Uterus (tissue), 2 donors: ENCODE data around the gene XXYLT1.

Experiments used
- POLR2A ChIP-seq, 2 donors: fragments of 450-650 bp; IDR thresholded peaks; one replicate each; pipeline ENCODE4 v1.6.1; 2016; ENCODE audit warnings: antibody characterized with exemption in 2 of 2, mild to moderate bottlenecking in 1 of 2, moderate library complexity in 1 of 2
- TF ChIP-seq, protein P1 (sequence below), 4 experiments: fragments of 200-600 bp in 2 of 4; fragments of 450-650 bp in 2 of 4; sonication (generic) in 2 of 4; IDR thresholded peaks; one replicate each; pipeline ENCODE4 v1.5.1; 2016 to 2019; ENCODE audit warnings: antibody characterized with exemption in 4 of 4, mild to moderate bottlenecking in 2 of 4, moderate library complexity in 1 of 4

- TF ChIP-seq, protein P1, sequence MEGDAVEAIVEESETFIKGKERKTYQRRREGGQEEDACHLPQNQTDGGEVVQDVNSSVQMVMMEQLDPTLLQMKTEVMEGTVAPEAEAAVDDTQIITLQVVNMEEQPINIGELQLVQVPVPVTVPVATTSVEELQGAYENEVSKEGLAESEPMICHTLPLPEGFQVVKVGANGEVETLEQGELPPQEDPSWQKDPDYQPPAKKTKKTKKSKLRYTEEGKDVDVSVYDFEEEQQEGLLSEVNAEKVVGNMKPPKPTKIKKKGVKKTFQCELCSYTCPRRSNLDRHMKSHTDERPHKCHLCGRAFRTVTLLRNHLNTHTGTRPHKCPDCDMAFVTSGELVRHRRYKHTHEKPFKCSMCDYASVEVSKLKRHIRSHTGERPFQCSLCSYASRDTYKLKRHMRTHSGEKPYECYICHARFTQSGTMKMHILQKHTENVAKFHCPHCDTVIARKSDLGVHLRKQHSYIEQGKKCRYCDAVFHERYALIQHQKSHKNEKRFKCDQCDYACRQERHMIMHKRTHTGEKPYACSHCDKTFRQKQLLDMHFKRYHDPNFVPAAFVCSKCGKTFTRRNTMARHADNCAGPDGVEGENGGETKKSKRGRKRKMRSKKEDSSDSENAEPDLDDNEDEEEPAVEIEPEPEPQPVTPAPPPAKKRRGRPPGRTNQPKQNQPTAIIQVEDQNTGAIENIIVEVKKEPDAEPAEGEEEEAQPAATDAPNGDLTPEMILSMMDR (IDR thresholded peaks at IDR 0.05): no peak
- no peak for TF ChIP-seq POLR2A (IDR thresholded peaks at IDR 0.05)
These were observed 197.9 kb downstream of the XXYLT1 start for GRCh38 chr3:195072916-195073564.
